Neural cell (in vitro differentiated cells): ENCODE measurements around the gene MS4A18. TPM values are rescaled to one million over a fixed set of nuclear protein-coding genes. Genes with fewer than 3 reads are reported as not detected.
A peak's percentile ranks its signal among the peaks of the same experiment; 100 is the strongest.

Source experiments
- H2AFZ ChIP-seq: fragments of 200-600, 300-800 bp; sonication (generic), shearing (Covaris generic); 2 replicates; pipeline ENCODE4 v1.6.0; 2014; ENCODE audit warnings: low read depth, mild to moderate bottlenecking, antibody characterized with exemption, low read length, moderate library complexity
- H3F3A ChIP-seq: fragments of 200-600 bp; shearing (Covaris generic); 2 replicates; pipeline ENCODE4 v1.6.1; 2016; ENCODE audit warnings: mild to moderate bottlenecking, moderate library complexity, mixed read lengths, antibody characterized with exemption, low read length; ENCODE audit not compliant: insufficient read depth, poor library complexity, severe bottlenecking
- H3K27ac ChIP-seq: fragments of 200-600, 300-800 bp; sonication (generic), shearing (Covaris generic); 2 replicates; pipeline ENCODE4 v1.5.1; 2014; ENCODE audit warnings: mild to moderate bottlenecking, low read length, moderate library complexity
- H3K27me3 ChIP-seq: fragments of 300-800, 200-600 bp; sonication (generic), shearing (Covaris generic); 2 replicates; pipeline ENCODE4 v1.6.0; 2014; ENCODE audit warnings: mild to moderate bottlenecking, low read depth, low read length, moderate library complexity; ENCODE audit not compliant: insufficient read depth
- H3K36me3 ChIP-seq: fragments of 300-800, 200-600 bp; sonication (generic), shearing (Covaris generic); 2 replicates; pipeline ENCODE4 v1.5.1; 2014; ENCODE audit warnings: mild to moderate bottlenecking, antibody characterized with exemption, low read length, moderate library complexity; ENCODE audit not compliant: insufficient read depth
- H3K4me2 ChIP-seq: fragments of 300-800, 200-600 bp; sonication (generic), shearing (Covaris generic); 2 replicates; pipeline ENCODE4 v1.6.0; 2014; ENCODE audit warnings: mild to moderate bottlenecking, low read length
- H3K4me3 ChIP-seq: fragments of 300-800, 200-600 bp; sonication (generic), shearing (Covaris generic); 2 replicates; pipeline ENCODE4 v1.5.1; 2014; ENCODE audit warnings: mild to moderate bottlenecking, low read length, moderate library complexity
- H3K79me2 ChIP-seq: fragments of 200-600 bp; shearing (Covaris generic); replicated peaks from 2 replicates; pipeline ENCODE4 v1.6.0; 2014; ENCODE audit warnings: mild to moderate bottlenecking, low read length, moderate library complexity; ENCODE audit not compliant: insufficient read depth
- H3K9ac ChIP-seq: fragments of 300-800, 200-600 bp; sonication (generic), shearing (Covaris generic); 2 replicates; pipeline ENCODE4 v1.6.1; 2016; ENCODE audit warnings: mild to moderate bottlenecking, low read length, mixed read lengths
- H3K9me2 ChIP-seq: fragments of 200-600 bp; shearing (Covaris generic); 2 replicates; pipeline ENCODE4 v1.6.1; 2016; ENCODE audit warnings: mild to moderate bottlenecking, low read length, mixed read lengths; ENCODE audit not compliant: insufficient read depth
- H3K9me3 ChIP-seq: fragments of 200-600, 300-800 bp; sonication (generic), shearing (Covaris generic); 2 replicates; pipeline ENCODE4 v1.6.1; 2016; ENCODE audit warnings: mild to moderate bottlenecking, mixed run types, low read length, moderate library complexity, mixed read lengths
- H4K20me1 ChIP-seq: fragments of 200-600 bp; shearing (Covaris generic); 2 replicates; pipeline ENCODE4 v1.6.1; 2016; ENCODE audit warnings: mild to moderate bottlenecking, mixed run types; ENCODE audit not compliant: insufficient read depth
- CTCF ChIP-seq: fragments of 450-650 bp; IDR thresholded peaks from 2 replicates; pipeline ENCODE4 v1.5.1; 2014; ENCODE audit warnings: antibody characterized with exemption, mild to moderate bottlenecking, moderate library complexity; ENCODE audit not compliant: poor library complexity, severe bottlenecking
- EP300 ChIP-seq: fragments of 450-650 bp; conservative IDR thresholded peaks from 2 replicates; pipeline ENCODE4 v1.6.1; 2014; ENCODE audit warnings: antibody characterized with exemption, mild to moderate bottlenecking, moderate library complexity; ENCODE audit not compliant: poor library complexity, severe bottlenecking
- EZH2 ChIP-seq: fragments of 200-600, 300-800 bp; shearing (Covaris generic), sonication (generic); IDR thresholded peaks from 2 replicates; pipeline ENCODE4 v1.6.1; 2014; ENCODE audit warnings: antibody characterized with exemption, low read length, borderline replicate concordance, mild to moderate bottlenecking; ENCODE audit not compliant: insufficient read depth, poor library complexity, severe bottlenecking
- MXI1 ChIP-seq: fragments of 450-650 bp; conservative IDR thresholded peaks from 2 replicates; pipeline ENCODE4 v1.6.1; 2014; ENCODE audit warnings: antibody characterized with exemption, mild to moderate bottlenecking; ENCODE audit not compliant: poor library complexity, severe bottlenecking
- POLR2AphosphoS5 ChIP-seq: IDR thresholded peaks from 2 replicates; pipeline ENCODE4 v1.6.1; 2012
- RAD21 ChIP-seq: fragments of 450-650 bp; conservative IDR thresholded peaks from 2 replicates; pipeline ENCODE4 v1.6.1; 2014; ENCODE audit warnings: antibody characterized with exemption, mild to moderate bottlenecking, moderate library complexity
- REST ChIP-seq: IDR thresholded peaks from 2 replicates; pipeline ENCODE4 v1.6.1; 2012; ENCODE audit warnings: borderline replicate concordance
- SMC3 ChIP-seq: fragments of 450-650 bp; conservative IDR thresholded peaks from 2 replicates; pipeline ENCODE4 v1.6.1; 2014; ENCODE audit warnings: antibody characterized with exemption, mild to moderate bottlenecking, moderate library complexity; ENCODE audit not compliant: poor library complexity
- TAF1 ChIP-seq: IDR thresholded peaks from 2 replicates; pipeline ENCODE4 v1.6.1; 2012; ENCODE audit warnings: low read depth
- polyA plus RNA-seq: library from polyadenylated mRNA; depleted of rRNA; stranded (reverse); fragments of >200 nt; gene quantifications from 2 replicates; pipeline ENCODE4 v1.2.3, GENCODE V29; 2014

MS4A18 gene
- polyA plus RNA-seq, 1 donor from 2014 or later = not detected

GRCh38 chr11:60776167-60776566 lies 51.6 kb downstream of the MS4A18 start:
- Histone ChIP-seq H3K4me2 (no peak overlapping the region), H3K9me3 (no peaks in the 10 kb centered on the region), H3F3A (no peaks in the 10 kb centered on the region), H3K36me3 (no peaks in the 10 kb centered on the region), H3K9me2 (no peaks in the 10 kb centered on the region), H2AFZ (no peak overlapping the region), H3K27ac (peak overlapping the region; percentile 52), H3K4me3 (no peak overlapping the region), H3K79me2 (no peaks in the 10 kb centered on the region), H3K27me3 (no peaks in the 10 kb centered on the region), H4K20me1 (no peaks in the 10 kb centered on the region), H3K9ac (peak overlapping the region; percentile 42)
- TF ChIP-seq EZH2 (no peak), SMC3 (no peak)

GRCh38 chr11:60777106-60777505 lies 52.6 kb downstream of the MS4A18 start:
- no peaks in the 10 kb centered on the region for H3K9me3 ChIP-seq
- no peak overlapping the region for H3K4me2 ChIP-seq
- H3K4me3 ChIP-seq = no peak overlapping the region
- no peaks in the 10 kb centered on the region for H3K27me3 ChIP-seq
- no peaks in the 10 kb centered on the region for H3F3A ChIP-seq
- H2AFZ ChIP-seq = no peak overlapping the region
- TF ChIP-seq RAD21 (no peak), SMC3 (no peak), TAF1 (no peak), EP300 (no peak), POLR2AphosphoS5 (no peak), CTCF (no peak), REST (no peak), MXI1 (no peak), EZH2 (no peak)
- no peaks in the 10 kb centered on the region for H3K9me2 ChIP-seq
- no peaks in the 10 kb centered on the region for H3K36me3 ChIP-seq
- no peaks in the 10 kb centered on the region for H4K20me1 ChIP-seq
- H3K79me2 ChIP-seq = no peaks in the 10 kb centered on the region
- H3K27ac ChIP-seq = no peak overlapping the region
- no peak overlapping the region for H3K9ac ChIP-seq

- no peaks in the 10 kb centered on the region for H3F3A ChIP-seq
- no peaks in the 10 kb centered on the region for H4K20me1 ChIP-seq
- H3K79me2 ChIP-seq = no peaks in the 10 kb centered on the region
- H3K4me3 ChIP-seq = no peak overlapping the region
- H2AFZ ChIP-seq = no peak overlapping the region
- no peaks in the 10 kb centered on the region for H3K9me3 ChIP-seq
- H3K9me2 ChIP-seq = no peaks in the 10 kb centered on the region
- no peaks in the 10 kb centered on the region for H3K27me3 ChIP-seq
- no peak for TF ChIP-seq TAF1
- TF ChIP-seq EZH2 = no peak
- TF ChIP-seq EP300 = no peak
- TF ChIP-seq CTCF = no peak
- TF ChIP-seq POLR2AphosphoS5 = no peak
- no peak for TF ChIP-seq SMC3
- no peak for TF ChIP-seq REST
- TF ChIP-seq RAD21 = no peak
- TF ChIP-seq MXI1 = no peak
- H3K4me2 ChIP-seq = no peak overlapping the region
- H3K36me3 ChIP-seq = no peaks in the 10 kb centered on the region
- H3K27ac ChIP-seq = no peak overlapping the region
- no peak overlapping the region for H3K9ac ChIP-seq
Measured at GRCh38 chr11:60777572-60777971, 53.1 kb downstream of the MS4A18 start.
